Stimulated activated CD4-positive, alpha-beta T cell treated with anti-CD3 and anti-CD28 coated beads, Interleukin-15, amount 100 ng/mL, for 48 hours (primary cell): ENCODE results near the gene RANBP9.
A peak's percentile ranks its signal among the peaks of the same experiment; 100 is the strongest.

ENCODE experiments used
- DNase-seq, 2 donors: peaks; one replicate each; pipeline ENCODE4 v3.0.0-alpha.2; 2020; ENCODE audit warnings: low read depth in 2 of 2

Gene RANBP9

DNA sequence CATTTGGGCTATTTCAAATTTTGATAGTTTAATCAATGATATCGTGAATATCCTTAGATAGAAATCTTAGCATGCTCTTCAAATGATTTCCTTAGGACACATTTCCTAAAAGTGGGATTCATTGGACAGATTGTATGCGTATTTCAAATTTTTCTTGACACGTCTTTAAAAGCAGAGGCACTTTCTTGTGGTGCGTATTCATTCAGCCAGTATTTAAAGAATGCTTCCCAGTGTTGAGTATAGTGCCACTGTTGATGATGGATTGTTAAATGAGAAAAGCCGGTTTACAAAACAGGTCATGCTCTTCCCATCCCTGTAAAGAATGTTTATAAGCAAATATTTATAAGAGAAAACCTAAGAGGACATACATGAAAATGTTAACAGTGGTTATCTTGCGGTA is 111.6 kb downstream of the RANBP9 start:
- no peak for DNase-seq

DNA sequence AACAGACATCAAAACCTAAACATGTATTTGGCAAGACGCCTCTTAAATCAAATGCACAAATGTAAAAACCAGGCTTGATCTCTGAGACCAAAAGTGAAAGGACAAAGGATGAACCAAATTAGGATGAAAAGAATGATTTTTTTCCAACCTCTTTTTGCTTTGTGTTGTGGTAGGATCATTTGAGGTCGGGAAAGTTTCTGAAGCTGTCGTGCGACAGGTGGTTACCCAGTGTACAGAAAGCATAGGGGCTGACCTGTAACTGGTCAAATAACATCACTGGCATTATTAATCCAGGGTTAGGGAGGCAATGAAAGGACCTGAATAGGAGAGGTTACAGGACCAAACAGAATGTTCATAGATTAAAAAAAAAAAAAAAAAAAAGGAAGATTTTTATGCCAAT is 114.6 kb downstream of the RANBP9 start:
- no peak for DNase-seq

DNA sequence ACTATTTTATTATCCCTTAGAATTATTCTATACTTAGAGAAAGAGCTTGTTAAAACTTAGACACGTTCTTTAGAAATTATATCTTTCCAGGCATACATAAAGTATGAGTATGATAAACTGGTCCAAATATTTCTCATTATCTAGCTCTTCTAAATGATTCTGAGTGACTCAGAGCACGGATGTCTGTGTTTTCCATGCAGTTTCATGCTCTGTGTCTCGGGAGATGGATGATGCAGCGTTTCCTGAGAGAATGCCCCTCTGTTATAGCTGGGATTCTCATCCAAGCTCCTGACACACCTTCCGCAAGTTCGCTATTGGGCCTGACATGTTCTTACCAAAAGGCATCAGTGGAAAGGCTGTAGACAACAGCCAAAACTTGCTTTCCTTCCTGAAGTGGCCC is 117.9 kb downstream of the RANBP9 start:
- DNase-seq: no peak

DNA sequence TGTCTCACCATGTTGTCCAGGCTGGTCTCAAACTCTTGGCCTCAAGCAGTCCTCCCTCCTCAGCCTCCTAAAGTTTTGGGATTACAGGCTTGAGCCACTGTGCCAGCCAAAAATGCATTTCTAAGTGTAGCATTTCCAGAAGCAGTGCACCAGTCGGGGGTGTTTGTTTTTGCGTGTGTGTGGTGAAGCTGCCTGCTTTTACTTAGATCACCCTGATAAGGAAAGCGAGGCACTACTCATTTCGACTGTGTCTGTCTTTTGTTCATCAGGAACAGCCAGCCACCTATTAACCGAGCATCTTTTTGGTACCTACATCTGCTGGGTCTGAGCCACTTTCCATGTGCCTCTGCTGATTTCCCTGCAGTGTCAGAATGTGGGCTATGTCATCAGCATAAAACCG is 118.5 kb downstream of the RANBP9 start:
- no peak for DNase-seq

DNA sequence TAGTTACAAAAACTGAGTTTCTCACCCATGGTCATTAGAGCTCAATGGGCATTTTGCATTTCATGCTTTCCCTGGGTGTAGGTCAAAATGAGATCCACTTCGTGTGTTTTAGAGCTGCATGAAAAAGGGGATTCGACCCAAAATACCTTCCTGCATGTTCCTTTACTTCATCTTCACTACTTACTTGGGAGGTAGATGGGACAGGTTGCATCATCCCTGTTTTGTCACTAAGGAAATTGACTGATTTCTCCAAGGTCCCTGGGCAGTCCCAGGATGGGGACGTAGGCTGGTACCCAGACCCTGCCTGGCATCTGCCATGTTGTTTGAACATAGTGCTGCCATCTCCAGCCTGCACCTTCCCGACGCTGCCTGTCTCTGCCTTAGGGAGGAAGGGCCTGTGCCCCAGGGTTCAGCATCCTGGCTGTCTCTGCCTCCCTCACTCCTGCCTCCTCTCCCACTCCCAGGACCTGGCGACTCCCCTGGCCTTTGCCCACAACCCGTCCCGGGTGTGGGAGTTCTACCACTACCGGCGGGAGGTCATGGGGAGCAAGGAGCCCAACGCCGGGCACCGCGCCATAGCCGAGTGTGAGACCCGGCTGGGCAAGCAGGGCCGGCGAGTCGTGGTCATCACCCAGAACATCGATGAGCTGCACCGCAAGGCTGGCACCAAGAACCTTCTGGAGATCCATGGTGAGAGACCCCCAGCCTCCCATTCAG is 120.3 kb downstream of the RANBP9 start:
- DNase-seq: no peak

DNA sequence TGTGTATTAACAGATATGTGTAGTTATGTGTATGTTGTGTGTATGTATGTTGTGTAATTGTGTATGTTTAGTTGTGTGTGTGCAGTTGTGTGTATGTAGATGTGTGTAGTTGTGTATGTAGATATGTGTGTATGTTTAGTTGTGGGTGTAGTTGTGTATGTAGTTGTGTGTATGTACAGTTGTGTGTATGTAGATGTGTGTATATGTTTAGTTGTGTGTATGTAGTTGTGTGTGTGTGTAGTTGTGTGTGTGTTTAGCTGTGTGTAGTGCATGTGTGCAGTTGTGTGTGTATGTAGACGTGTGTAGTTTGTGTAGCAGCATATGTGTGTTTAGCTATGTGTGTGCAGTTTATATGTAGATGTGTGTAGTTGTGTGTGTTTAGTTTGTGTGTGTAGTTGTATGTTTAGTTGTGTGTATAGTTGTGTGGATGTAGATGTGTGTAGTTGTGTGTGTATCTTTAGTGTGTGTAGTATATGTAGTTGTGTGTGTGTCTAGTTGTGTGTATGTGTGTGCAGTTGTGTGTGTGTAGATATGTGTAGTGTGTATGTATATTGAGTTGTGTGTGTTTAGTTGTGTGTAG is 121.0 kb downstream of the RANBP9 start:
- DNase-seq: no peak

DNA sequence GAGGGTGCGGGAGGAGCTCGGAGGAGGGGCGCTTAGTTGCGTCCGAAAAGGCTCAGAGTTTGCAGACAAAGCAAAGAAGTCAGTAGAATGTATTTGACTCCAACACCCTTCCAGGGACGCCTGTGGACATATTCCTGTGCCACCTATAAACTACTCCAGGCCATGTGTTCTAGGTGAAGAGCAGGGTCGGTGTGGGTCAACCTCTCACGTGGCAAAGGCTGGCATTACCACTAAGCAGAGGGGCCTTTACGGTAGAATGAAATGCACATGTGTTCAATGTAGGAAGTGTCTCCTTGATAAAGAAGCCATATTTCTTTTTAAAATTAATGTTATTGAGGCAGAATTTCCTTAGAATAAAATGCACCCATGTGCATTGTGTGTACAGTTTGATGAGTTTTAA is 121.8 kb downstream of the RANBP9 start:
- no peak for DNase-seq

DNA sequence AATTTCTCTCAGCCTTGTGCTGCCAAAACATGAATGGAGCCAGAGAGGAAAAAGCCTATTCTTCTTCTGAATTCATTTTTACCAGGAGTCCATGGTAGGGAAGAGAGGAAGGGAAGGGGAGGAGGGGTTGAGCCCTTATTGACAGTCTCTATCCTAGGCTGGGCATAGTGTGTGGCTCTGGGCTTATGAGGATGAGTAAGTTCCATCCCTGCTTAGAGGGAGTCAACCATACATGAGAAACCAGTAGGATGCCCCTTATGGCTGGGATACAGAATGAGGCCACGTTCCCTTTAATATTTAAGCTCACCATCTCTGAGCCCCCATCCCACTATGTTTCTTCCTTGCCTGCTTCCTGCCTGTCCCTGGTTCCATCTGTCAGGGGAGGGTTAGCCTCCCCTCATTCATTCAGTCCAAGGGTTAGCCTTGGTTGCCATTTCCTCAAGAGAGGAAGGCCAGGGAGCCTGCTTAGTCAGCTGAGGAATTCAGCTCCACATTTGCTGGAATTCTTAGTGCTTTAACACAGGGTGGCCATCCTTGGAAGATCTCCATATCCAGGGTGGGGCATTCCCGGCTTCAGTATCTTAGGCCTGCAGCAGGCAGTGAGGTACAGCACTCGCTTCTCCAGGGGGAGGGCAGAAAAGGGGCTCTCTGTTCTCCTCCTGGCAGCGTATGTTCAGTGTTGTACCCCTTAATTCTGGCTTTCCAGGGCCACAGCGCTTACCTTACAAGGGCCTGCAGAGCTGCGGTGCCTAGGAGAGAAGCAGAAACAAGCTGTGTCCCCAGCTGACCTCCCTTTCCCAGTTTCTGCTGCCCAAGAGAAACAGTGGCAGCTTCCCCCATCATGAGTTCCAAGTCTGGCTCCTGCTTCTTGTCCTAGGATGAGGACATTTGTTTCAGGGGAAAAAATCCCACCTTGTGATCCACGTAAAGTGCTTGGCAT is 124.8 kb downstream of the RANBP9 start:
- DNase-seq: no peak

DNA sequence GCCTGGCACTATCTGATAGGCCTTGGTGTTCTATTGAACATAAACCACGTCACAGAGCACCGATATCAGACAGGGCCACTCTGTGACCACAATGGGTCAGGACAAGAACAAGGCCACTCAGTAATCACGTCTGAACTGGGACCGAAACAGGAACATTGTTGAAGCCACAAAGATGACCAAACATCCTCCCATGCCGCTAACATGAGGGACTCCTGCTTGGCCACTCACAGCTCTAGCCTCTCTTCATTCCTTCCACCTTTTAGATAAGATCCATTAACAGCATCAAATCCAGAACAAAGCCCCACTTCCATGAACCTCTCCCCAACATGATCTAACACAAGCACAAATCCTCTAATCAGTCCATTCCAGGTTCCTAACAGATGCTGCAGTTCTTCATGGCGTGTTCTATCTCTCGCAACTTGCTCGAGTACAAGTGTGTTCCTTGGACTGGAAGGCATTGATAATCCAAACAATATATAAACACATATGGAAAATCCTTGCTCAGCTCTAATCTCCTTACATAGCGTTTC is 129.9 kb downstream of the RANBP9 start:
- DNase-seq: no peak

DNA sequence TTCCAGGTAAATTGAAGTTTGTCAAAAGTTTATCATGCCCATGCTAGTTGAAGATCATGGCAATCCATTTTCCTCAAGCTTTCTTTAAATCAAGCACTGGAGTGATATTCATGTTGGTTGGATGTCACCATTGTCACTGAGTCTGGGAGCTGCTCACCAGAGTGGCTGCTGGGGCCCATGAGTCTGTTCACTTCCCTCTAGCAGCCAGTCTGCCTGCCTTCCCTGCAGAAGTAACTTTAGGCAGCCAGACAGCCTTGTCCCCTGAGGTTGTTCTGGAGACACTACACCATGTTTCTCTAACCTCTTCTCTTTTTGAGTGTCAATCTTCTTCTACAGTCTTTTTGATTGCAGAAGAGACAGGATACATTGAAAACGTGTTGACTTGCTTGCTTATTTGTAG is 131.7 kb downstream of the RANBP9 start:
- no peak for DNase-seq

DNA sequence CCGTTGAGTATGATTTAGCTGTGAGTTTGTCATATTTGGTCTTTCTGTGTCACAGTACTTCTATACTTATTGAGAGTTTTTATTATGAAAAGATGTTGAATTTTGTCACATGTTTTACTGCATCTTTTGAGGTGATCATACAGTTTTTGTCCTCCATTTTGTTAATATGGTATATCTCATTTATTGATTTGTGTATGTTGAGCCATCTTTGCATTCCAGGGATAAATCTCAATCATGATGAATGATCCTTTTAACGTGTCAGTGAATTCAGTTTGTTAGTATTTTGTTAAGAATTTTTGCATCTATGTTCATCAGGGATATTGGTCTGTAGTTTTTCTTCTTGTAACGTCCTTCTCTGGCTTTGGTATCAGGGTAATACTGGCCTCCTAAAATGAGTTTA is 133.7 kb downstream of the RANBP9 start:
- DNase-seq: no peak

DNA sequence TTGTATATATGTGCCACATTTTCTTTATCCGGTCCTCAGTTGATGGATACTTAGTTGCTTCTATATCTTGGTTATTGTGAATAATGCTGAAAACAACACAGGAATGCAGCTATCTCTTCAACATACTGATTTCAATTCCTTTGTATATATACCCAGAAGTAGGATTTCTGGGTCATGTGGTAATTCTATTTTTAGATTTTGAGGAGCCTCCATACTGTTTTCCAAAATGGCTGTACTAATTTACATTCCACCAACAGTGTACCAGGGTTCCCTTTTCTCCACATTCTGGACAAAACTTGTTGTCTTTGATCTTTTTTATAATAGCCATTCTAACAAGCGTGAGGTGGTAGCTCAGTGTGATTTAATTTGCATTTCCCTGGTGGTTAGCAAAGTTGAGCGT is 135.6 kb downstream of the RANBP9 start:
- no peak for DNase-seq

DNA sequence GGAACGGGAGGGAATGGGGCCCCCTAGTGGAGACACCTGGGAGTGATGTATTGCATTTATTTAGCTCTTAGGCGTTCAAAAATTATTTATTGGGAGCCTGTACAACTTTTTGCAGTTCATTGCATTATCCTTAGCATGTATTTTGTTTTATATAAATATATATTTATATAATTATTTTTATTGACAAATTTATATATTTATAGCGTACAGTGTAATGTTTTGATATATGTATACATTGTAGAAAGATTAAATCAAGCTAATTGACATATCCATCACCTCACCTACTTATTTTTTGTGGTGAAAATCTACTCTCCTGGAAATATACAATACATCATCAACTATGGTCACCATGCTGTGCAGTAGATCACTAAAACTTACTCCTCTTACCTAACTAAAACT is 136.3 kb downstream of the RANBP9 start:
- DNase-seq: no peak

DNA sequence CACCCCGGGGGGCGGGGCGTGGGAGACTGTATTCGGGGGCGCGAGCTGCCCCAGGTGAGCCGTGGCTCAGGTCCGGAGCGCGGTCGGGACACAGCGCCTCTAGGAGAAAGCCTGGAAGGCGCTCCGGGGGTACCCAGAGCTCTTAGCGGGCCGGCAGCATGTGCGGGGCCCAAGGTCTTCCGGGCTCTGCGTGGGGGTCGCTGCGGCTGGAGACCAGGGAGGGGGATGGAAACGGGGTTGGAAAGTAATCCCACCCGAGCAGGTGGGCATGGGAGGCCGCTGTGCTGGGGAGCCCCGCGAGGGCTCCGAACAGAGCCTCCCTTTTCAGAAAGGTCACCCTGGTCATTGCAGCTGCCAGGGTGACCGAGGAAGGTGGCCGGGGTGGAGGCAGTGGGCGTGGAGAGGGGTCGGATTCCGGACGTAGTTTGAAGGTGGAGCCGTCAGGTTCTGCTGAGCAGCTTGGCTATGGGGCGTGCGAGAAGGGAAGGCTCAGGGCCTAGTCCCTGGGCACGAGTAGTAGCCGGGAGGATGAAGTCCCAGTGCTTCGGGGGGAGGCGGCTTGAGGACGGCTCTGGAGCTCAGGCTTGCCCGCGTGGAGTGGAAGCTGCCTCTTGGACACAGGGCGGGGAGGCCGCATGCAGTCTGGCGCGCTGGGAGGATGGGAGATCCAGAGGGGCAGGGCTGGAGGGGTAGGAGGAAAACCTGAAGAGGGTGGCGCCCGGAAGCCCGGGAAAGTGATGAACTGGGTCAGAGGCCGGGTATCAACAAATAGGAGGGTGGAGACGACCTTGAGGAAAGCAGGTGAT is 136.9 kb downstream of the RANBP9 start, which contains the start of gene SIRT5:
SIRT5 (plus strand) TSS at position 31 of the 806 bp plus-strand sequence. CDS start 9,510 bp downstream, outside the sequence.
- peak; percentile 74 to 75 for DNase-seq

DNA sequence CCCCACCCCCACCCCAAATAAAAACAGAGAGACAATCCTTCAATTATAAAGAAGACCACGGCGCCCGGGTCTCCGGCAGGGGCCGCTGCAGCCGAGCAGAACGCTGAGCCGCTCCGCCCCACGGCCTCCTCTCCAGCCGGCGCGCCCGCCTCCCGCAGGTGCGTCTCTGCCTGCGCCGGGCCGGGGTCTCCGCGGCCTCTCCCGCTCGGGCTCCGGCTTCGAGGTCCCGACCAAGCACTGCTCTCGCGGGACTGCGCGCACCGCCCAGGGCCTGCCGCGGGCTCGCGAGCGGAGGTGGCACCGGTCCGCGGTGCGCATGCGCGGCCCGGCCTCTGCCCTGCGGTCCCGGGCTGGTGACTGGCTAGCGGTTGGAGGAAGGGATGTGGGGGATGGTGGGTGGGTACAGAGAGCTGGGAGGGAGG is 137.5 kb downstream of the RANBP9 start:
- DNase-seq: peak; percentile 87 to 89

DNA sequence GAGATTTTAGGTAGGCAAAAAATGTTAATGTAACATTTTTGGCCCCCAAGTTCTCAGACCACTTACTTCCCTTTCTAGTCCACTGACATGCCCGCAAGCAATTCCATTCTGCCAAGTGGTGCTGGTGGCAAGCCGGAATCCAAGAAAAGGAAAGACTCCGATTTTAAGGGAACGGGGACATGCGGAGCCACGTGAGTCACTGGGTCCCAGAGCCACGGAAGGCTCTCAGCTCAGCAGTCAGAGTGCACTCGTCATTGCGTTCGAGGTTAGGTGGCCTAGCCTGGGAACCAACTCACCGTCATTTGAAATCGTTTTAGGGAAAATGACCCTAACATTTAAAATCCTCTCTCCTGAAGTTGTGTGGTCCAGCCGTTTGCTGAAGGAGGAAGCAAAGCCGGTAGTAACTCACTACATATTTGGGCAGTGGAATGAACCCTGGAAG is 137.9 kb downstream of the RANBP9 start:
- peak; percentile 4 to 14 for DNase-seq

DNA sequence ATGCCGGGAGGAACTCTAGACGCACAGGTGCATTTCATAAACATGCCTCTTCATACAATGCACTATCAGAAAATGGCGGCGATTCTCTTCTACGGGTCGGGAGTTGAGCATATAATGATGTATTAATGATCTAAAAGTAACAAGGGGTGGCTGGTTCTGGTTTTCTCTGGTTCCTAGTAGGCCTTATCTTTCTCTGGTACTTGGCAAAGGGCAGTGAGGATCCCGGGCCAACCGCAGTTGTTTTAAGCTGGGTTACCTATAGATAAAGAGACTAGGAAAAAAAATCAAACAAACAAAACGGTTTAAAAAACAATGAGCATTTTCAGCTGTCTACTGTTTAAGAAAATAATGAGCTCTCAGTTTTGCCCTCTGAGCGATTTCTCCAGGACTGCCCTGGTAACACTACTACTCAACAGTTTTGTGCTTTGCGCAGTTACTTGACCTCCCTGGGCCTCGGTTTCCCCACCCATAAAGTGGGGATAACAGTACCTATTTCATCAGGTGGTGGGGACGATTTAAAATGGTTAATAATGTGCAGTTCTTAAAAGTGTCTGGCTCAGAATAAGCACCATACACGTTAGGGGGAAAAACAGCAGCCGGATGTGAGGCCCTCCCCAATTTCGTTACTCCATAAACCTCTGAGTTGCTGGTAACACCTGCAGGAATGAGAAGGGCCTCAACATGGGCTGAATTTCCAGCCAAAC is 138.5 kb downstream of the RANBP9 start:
- DNase-seq: no peak

DNA sequence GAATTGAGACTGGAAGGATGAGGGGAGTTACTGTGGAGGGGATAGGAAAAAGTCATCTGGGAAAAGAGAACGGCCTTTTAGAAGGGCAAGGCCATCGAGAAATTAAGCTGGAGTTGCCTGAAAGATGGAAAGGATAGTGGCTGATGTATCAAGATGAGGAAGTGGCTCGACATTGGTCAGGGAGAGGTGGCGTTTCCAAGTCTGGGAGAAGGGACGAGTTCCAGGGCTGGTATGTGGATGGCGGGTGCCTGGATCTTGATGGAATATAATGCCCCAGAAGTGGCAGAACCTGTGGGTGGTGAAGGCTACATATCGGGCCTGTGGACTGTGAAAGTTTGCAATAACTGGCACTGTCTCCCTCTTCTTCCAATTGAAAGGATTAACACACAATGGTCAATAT is 139.4 kb downstream of the RANBP9 start:
- DNase-seq: no peak
